IPS-NIHi11 (cell line): ENCODE results near the gene RHBDF1.

Source experiments
- DNase-seq: peaks from one replicate; pipeline ENCODE4 v3.0.0; 2012; ENCODE audit warnings: mixed read lengths, low spot score

Gene RHBDF1, protein sequence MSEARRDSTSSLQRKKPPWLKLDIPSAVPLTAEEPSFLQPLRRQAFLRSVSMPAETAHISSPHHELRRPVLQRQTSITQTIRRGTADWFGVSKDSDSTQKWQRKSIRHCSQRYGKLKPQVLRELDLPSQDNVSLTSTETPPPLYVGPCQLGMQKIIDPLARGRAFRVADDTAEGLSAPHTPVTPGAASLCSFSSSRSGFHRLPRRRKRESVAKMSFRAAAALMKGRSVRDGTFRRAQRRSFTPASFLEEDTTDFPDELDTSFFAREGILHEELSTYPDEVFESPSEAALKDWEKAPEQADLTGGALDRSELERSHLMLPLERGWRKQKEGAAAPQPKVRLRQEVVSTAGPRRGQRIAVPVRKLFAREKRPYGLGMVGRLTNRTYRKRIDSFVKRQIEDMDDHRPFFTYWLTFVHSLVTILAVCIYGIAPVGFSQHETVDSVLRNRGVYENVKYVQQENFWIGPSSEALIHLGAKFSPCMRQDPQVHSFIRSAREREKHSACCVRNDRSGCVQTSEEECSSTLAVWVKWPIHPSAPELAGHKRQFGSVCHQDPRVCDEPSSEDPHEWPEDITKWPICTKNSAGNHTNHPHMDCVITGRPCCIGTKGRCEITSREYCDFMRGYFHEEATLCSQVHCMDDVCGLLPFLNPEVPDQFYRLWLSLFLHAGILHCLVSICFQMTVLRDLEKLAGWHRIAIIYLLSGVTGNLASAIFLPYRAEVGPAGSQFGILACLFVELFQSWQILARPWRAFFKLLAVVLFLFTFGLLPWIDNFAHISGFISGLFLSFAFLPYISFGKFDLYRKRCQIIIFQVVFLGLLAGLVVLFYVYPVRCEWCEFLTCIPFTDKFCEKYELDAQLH

DNA sequence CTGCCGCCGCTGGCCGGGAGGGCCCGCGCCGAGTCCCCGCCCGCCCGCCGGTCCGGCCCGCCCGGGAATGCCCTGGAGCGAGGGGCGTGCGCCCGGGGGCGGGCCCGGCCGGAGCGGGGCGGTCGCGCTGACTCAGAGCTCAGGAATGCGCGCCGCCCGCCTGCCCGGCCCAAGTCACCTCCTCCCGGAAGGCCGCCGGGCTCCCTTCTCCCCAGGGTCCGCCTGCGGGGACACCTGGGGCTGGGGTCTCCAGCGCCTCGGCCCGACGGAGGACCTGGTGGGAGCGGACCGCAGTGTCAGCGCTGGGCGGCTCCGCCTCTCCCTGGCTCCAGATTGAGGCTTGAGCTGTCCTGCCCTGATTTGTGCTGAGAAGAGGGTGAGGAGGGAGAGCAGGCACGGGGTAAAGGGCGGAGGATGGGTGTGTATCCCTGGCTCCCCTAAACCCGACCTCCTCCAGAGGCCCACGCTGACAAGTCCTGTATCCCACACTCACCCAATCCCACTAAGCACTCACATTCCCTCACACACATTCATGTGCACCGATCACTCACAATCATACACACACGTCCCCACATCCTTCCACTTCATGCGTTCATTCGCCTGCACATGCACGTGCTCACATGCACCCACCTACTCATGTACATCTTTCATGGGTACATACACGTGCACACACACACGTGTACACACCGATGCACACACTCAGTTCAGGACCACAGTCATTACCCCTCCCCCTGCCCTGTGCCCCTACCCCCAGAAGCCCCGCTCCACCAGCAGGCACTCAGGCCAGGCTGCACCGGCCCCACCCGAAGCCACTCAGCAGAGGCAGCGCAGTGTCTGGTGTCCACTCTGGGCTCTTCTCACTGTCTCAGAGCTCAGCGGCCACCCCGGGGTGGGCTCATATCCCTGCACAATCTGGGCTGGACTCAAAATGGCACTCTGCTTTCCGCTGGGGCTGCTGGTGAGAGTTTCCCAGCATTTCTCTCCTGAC, at the start of gene RHBDF1:
TSS of gene RHBDF1 (minus strand) at position 71 of the 988 bp plus-strand sequence. CDS start 7,616 bp downstream, outside the sequence.
- peak; percentile 89 for DNase-seq

DNA sequence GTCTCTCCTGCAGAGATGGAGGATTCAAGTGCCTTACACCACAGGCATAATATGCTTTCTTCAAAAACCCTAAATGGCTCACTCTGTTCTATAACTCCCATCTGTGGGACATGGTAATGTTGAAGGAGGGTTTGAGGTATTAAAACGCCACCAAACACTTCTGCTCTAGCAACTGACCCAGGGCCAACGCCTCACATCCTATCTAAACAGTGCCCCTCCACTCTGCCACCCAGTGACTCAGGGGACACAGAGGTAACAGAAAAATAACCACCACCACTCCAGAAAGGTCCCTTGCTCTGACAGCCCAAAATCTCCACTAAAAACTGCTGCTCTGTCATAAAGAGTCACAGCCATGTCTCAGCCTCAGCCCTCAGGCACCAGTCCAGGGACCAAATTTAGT, 48.3 kb upstream of the RHBDF1 start:
- no peak for DNase-seq

DNA sequence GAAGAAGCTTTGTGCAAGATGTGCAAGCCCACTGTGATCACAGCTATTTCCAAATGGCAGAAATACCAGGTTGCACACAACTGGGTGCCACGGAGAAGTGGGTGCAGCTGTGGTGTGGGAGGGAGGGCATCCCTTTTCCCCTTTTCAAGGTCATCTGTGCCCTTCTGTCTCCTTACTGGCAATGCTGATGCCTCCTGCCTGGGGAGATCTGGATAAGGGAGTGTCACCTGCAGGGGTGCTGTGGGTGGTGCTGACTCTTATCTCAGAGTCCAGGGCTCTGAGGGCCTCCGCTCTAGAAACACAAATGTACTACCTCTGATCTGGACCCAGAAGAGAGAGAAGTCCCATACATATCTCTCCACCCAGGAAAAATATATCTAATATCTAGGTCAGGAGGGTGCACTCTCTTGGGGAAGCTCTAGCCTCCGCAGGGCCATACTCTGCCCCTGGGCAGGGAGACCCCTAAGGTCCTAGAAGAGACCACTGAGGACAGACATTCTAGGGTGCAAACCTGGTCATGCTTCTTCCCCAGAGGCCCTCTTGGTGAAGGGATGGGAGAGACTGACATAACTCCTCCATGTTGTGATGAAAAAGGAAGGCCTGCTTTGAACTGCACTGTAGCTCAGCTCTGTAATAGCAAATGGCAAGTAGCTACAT, 47.5 kb upstream of the RHBDF1 start:
- no peak for DNase-seq

DNA sequence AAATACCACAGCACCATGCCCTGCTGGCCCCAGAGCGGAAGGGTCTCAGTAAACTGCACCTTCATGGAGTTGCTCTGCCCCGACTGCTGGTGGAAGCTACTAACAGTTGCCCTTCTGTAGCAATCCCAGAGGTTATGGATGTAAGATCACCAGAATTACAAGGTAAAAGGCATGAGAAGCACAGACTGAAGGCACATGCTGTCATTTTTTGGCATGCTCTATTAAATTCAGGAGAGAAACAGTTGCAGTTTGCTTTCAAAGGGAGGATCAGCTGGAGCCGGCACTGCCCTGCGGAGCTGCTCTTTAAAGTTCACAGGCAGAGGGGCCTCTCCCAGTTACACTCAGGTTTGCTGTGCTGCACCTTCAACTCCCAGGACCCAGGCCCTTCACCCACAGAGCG, 46.9 kb upstream of the RHBDF1 start:
- DNase-seq: no peak

DNA sequence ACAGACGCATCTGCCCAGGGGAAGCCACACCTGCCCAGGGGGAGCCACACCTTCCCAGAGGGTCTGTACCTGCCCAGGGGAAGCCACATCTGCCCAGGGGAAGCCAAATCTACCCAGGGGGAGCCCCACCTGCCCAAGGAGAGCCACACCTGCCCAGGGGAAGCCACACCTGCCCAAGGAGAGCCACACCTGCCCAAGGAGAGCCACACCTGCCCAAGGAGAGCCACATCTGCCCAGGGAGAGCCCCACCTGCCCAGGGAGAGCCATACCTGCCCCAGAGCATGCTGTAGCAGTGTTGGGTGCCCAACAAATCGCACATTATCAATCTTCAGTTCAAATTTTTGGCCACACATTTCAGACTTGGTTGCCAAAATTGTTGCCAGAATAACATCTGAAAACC, 46.4 kb upstream of the RHBDF1 start:
- DNase-seq: no peak

DNA sequence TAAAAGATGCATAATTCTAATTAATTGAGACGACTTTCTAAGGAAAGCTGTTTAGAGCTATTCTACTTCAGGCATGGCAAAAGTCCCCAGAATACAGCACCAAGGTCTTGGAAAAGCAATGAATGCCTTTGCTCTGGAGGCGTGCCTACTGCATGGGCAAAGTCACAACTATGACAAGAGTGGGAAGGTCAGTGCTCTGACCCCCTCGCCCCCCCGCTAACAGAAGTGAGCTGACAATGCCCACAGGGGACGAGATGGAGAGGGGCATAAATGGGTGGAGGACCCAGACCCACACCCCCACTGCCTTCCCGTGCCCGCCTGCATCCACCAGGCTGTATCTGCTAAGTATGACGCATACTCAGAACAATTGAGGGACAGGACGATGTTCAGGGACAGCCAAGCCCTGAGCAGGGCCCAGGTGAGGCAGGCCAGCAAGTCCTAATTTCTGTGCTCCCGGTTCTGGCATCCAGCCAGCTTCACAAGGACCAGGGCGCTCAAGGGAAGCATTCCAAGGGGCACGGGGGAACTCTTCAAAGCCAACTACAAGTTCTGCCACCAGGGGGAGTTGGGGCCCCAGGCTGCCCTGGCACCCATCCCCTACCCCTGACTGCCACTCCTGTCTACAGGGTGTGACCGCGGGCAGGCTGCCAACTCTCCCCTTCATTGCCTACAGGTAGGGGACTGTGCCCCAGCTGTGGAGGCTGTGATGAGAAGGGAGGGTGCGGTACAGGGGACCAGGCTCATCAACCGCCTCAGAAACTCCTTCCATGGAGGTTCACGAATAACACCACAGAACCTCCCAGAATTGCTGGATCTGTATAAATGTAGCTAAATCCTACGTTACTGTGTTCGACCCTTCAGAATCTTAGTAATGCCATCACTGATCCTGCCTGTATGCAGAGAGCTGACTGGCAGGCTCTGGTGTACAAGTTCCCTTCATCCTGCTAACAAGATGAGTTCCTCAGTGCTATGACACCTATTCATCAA, 45.2 kb upstream of the RHBDF1 start:
- DNase-seq: peak; percentile 91

DNA sequence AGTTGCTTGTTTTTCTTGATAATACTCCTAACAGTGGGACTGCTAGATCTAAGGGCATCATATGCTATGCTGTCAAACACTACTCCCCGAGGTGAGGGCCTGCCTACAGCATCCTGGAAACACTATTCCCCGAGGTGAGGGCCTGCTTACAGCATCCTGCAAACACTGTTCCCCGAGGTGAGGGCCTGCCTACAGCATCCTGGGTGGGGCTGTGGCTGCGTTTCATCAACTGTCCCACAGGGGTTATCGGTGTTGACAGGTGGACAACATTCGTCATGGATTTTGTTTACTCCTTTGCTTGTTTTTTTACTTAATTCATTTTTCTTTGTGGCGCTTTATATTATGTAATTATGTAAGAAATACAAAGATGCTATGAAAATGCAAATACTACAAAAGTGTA, 43.6 kb upstream of the RHBDF1 start:
- no peak for DNase-seq

DNA sequence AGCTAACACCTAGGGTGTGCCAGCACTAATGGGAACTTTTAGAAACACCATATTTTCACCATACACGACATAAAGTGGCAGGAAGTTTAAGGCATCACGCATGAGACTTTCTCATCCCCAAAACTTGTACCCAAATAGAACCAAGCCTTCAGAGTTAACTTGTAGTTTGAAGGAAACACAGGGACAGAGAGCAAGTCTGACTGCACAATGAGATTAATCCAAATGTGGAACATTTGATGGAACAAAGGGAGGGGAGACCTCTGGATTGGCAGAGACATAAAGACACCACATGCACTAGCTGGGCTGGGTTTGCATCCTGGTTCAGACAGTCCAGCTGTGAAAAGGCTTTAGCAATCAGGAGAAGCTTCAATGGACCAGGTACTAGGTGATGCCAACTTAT, 41.9 kb upstream of the RHBDF1 start:
- DNase-seq: no peak

DNA sequence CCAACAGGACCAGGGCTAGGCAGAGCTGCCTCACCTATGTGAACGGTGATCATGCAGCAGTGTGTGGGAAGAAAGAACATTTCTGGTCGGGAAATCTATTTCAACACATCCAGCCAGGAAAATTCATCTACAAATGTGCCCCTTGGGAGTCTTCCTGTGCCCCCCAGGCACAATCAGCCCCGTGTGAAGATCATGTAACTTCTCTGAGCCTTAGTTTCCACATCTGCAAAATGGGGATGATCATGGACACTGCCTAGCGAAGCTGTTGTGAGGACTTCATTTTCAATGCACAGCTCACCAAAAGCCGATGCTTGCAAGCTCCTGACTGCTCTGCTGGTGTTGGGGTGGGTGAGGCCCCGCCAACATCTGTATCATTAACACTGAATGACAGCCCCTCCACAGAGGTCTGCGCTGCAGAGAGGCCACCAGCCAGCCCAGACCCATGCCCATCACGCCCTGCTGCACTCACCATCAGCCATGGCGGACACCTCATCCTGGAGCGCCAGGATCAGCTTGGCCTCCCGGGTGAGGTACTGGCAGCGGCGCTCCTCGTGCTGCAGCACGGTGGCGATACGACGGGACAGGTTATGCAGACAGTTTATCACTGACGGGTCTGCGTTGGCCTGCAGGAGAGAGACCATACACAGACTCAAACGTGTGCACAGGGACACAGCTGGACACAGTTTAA, 39.9 kb upstream of the RHBDF1 start:
- no peak for DNase-seq

DNA sequence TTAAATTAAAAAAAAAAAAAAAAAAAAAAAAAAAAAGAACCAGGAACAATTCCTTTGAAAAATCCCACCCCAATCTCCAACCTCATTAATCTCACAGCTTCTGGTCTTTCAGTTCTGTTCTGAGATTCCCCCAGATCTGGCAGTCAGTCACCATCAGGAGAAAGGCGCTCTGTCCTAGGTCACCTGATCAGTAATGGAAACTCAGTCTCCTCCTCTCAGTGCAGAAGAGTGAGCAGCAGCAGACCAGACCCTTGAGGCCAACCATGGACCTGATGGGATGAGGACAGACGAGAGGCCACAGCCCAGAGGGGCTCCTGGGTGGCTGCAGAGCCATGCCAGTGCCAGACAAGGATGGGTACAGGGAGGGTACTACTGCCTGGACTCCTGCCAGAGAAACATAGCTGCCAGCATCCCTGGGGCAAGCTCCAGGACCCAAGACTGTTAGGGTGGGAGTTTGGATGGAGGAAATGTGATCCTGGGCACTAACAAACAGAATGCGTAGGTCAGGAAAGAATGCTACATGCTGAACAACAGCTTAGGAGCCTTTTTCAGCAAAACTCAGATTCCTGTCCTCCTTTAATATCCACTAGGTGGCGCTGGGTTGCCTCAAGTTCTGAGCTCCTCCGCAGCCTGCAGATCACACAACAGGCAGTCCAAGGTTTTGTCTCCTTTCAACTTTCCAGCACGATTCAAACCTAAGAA, 34.3 kb upstream of the RHBDF1 start:
- DNase-seq: peak; percentile 84

DNA sequence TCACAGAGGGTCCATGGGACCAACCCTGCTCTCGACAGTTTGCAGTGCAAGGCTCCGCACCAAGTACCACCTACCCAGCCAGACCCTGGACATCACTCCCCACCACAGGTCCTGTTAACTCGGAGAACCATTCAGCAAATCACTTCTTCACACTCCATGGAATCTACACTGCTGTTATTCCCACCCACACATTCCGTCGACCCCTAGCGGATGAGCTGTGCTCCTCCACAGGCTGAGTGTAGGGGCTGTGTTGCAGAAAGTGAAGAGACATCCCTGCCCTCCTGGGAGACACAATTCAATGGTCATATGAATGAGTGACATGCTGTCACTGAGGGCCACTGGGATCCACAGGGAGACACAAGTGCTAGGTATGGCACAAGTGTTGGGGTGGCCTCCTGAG, 33.1 kb upstream of the RHBDF1 start:
- DNase-seq: no peak

DNA sequence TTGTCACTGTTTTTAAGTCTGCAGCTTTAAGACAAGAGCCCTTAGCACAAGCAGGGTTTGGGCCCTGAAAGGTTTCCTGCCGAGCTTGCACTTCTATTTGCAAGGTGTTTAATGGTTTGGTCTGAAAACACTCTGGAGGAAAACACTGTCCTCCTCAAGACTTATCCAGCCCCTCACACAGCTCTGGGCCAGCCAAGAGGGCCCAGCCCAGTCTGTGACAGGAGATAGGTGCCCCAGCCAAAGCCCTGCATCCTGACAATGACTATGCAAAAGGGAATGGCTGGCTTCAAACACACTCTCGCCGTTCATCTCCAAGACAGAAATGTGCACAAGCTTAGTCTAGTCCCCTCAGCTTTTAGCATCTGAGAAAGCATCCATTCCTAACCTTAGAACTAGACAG, 32.5 kb upstream of the RHBDF1 start:
- no peak for DNase-seq

DNA sequence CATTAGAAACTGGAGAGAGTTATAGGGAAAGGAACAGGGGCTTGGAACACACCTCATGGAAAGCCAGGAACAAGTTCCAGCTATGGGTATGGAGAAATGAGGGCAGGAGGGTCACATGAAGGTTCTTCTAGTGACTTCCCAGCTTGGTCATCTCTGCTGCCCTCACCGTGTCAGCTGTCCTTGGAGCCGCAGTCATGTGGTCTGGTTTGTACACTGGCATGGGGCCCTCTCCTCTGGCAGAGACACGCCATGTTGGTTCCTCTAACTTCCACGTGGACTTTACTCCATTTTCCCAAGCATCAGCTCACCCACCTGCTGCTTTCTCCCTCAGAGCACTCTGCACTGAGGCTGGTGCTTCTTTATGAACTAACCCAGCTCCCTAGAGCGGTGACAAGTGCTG, 31.9 kb upstream of the RHBDF1 start:
- DNase-seq: no peak

DNA sequence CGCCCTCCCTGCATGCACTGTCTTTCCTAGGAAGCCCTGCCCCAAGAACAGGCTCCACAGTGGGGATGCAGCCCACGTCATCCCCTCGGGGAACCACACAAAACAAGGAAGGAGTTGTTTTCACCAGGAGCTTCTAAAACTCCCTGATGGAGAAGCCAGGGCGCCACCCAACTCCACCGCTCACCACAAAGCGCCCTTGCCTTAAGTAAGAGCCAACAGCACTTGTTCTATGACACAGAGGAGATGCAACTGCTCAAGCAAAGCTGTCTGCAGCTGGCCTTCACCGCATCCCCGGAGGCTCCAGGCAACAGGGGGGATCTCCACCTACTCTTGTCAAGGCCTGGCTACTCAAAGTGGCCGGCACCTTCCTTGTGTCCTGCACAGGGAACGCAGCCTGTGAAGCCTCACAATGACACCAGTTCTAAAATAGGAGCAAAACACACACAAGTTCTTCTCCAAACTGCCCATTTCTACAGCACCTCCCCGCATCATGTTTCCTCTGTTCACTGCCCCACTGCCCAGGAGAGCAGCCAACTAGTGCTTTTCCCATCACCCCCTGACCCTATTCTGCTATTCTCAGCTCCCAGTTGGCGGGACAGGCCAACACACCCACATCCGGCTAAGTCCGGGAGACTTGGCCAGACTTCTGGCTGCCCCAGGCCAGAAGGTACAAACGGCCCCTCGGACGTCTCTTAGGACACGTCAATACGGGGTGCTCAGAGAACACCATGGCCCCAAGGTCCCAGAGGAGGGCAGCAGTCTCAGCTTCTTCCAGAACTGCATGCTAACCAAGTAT, 29.8 kb upstream of the RHBDF1 start:
- no peak for DNase-seq

DNA sequence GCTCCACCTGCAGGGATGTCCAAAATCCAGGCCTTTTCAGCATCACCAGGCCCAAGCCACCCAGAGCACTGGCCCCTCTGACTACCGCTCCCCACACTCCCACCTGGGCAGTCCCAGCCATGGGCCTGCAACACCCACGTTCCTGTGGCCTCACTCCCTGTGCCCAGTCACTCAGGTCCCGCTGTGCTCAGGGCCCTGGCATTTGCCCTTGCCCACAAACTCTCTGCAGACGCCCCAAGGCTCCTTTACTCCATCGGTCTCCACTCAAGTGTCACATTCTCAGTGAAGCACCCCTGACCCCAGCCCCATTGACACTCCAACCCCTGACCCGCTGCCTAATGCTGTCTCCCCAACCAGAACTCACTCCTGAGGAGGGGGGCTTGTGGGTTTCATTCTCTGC, 29.2 kb upstream of the RHBDF1 start:
- no peak for DNase-seq

DNA sequence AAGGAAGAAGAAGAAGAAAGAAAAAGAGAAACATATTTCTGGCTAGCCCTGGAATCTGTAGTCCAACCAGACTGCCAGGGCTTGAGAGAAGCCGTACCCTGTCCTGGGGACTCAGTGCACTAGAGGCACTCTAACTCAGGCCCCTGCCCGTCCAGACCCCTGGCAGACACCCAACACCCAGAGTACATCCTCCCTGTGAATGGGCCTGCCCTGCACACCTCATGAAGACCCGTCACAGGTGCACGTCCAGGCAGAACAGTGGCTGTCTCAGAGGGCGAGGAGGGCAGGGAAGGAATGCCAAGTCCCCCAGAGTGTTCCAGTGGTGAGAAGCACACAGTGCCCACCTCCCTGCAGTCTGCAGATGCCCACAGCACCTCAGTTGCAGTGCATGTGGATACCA, 28.6 kb upstream of the RHBDF1 start:
- no peak for DNase-seq

DNA sequence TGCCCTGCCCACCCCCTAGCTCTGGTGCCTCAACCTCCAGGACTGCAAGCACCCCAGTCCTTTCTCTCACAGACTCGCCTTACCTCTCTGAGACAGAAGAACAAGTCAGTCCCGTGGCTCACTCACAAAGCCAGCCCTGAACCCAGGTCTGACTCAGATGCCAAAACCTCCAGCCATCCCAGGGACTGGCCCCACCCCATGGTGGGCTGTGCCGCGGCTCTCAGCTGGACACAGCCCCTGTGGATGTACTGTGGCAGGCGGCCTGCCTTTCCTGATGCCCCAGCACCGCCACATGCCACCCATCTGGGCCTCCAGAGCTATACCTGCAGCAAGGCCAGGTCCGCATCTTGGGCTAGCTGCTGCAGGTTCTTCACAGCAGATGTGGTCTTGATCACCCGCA, 25.4 kb upstream of the RHBDF1 start:
- DNase-seq: no peak

DNA sequence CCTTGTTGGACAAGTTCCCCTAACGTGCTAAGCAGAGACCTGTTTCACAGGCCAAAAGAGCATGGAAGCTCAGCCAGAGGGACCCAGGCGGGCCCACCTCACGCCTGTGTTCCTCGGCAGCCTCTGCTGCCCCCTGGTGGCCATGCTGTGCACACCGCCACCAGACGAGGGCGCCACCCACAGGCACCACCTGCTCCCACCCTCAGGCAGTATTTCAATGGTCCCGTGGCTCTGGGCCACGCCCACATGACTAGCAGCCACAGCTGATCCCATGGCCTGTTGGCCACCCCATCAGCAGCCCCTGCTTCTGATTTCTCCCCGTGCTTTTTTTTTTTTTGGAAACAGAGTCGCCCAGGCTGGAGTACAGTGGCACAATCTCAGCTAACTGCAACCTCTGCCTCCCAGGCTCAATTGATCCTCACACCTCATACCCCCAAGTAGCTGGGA, 24.5 kb upstream of the RHBDF1 start:
- DNase-seq: peak; percentile 99
